Psoas muscle (tissue), 8 donors: Measurements from ENCODE around the gene SLC35F2. TPM values are rescaled to one million over a fixed set of nuclear protein-coding genes. Genes with fewer than 3 reads are reported as not detected.

Source experiments
- ATAC-seq, 4 donors: fragments of 200-7000 bp; cut with Tn5 transposase; one replicate each; pipeline ENCODE4 v1.9.1; 2020; ENCODE audit warnings: moderate library complexity in 3 of 4, mild to moderate bottlenecking in 2 of 4
- DNase-seq, 2 donors: peaks; one replicate each; pipeline ENCODE4 v3.0.0-alpha.2; 2020
- H3K27ac ChIP-seq: fragments of 200-600 bp; one replicate; pipeline ENCODE4 v1.8.0; 2022
- H3K27me3 ChIP-seq, 3 donors: fragments of 200-600 bp in 1 of 3; one replicate each; pipeline versions ENCODE4 v1.6.1 to v1.8.0; 2013 to 2022; ENCODE audit warnings: low read length in 2 of 3, mild to moderate bottlenecking in 2 of 3, moderate library complexity in 1 of 3; ENCODE audit not compliant: insufficient read depth in 3 of 3
- H3K36me3 ChIP-seq, 2 donors: fragments of 200-600 bp in 1 of 2; one replicate each; pipeline versions ENCODE4 v1.6.1 to v1.8.0; 2013 to 2022; ENCODE audit warnings: low read depth in 1 of 2, mild to moderate bottlenecking in 1 of 2, moderate library complexity in 1 of 2; ENCODE audit not compliant: insufficient read depth in 1 of 2
- H3K4me1 ChIP-seq: fragments of 200-600 bp; one replicate; pipeline ENCODE4 v1.8.0; 2022
- H3K4me3 ChIP-seq: fragments of 200-600 bp; one replicate; pipeline ENCODE4 v1.8.0; 2022; ENCODE audit warnings: mild to moderate bottlenecking
- H3K9me3 ChIP-seq: fragments of 200-600 bp; one replicate; pipeline ENCODE4 v1.8.0; 2022
- WGBS, 3 donors: extraction: QIAGEN DNeasy Blood & Tissue Kit; methylation state at CpG; one replicate each; pipeline versions ENCODE4 v1.1.6 to v1.1.7; 2013; 5-methylcytosine and 5-hydroxymethylcytosine counted together
- intact Hi-C, 2 donors: fragments of 100-400 bp; cut with DNase I; formaldehyde crosslinking; loops; one replicate each; pipeline versions ENCODE4 v1.11.0 to v1.14.2; 2022
- polyA plus RNA-seq, 3 donors: library from polyadenylated mRNA; stranded (reverse); fragments of 200-250 nt; gene quantifications; one replicate each; pipeline ENCODE4 v1.2.3, GENCODE V29; 2013
- total RNA-seq, 4 donors: library from RNA; stranded (reverse); fragmentation: NEBNext Ultra II Directional in 2 of 4; extraction: Animal tissue kit (Norgen Biotek cat#: 25700) in 2 of 4; gene quantifications; one replicate each; pipeline versions ENCODE4 v1.2.1 to v1.2.4, GENCODE V29; 2021 to 2023
- TF ChIP-seq, protein P1 (sequence below): fragments of 200-600 bp; IDR thresholded peaks from one replicate; pipeline ENCODE4 v1.8.0; 2022; ENCODE audit warnings: antibody characterized with exemption
- donor health status: healthy with polysubstance abuse.
- donor health status: DM: no; HTN: no; CAD: no; lungs with moderate emphysema.
- donor health status: Bipolar disorder and iron deficiency.
- donor health status: healthy.
- donor health status: DM: yes; HTN: yes; CAD: no.
- donor health status: DM: no; HTN: no; CAD: no.
- donor health status: DM: no; HTN: no; CAD: no.
- donor health status: DM: yes; HTN: yes; CAD: no.

Gene SLC35F2
- total and polyA plus RNA-seq, 7 donors: 0.37 to 1.7 (median 0.70) TPM

DNA sequence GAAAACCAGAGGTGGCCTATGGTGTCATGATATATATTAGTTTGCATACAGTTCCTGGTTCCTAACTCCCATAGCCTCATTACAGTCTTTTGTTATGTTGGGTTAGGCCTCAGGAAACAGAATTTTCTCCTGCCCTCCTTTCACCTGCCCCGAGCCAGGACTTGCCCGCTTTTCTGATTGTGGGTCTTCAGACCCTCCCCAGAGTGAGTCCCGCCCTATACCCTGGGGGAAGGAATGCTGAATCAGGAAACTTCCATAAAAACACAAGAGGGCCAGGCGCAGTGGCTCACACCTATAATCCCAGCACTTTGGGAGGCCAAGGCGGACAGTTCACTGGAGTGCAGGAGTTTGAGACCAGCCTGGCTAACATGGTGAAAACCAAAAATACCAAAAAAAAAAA is 70.9 kb downstream of the SLC35F2 start:
- no peak for DNase-seq
- WGBS, 3 donors: 84 to 93% (median 88%) methylated on average over 5 of the region's 5 CpGs
- intact Hi-C loops: no loop called here

DNA sequence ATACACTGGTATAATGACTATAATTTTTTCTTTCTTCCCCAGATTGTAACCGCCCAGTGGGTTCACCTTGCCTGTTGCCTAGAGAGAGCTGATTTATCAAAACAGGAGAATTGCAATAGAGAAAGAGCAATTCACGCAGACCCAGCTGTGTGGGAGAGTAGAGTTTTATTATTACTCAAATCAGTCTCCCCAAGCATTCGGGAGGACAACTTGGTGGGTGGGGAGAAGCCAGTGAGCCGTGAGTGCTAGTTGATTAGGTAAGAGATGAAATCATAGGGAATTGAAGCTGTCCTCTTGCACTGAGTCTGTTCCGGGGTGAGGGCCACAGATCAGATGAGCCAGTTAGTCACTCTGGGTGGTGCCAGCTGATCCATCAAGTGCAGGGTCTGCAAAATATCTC is 73.2 kb downstream of the SLC35F2 start:
- intact Hi-C loops: no loop called here
- no peak for ATAC-seq
- no peaks in the 10 kb centered on the region for H3K27me3 ChIP-seq
- no peaks in the 10 kb centered on the region for H3K9me3 ChIP-seq
- 69 to 78% (median 69%) methylated on average over 5 of the region's 5 CpGs for WGBS, 3 donors
- TF ChIP-seq, protein P1, sequence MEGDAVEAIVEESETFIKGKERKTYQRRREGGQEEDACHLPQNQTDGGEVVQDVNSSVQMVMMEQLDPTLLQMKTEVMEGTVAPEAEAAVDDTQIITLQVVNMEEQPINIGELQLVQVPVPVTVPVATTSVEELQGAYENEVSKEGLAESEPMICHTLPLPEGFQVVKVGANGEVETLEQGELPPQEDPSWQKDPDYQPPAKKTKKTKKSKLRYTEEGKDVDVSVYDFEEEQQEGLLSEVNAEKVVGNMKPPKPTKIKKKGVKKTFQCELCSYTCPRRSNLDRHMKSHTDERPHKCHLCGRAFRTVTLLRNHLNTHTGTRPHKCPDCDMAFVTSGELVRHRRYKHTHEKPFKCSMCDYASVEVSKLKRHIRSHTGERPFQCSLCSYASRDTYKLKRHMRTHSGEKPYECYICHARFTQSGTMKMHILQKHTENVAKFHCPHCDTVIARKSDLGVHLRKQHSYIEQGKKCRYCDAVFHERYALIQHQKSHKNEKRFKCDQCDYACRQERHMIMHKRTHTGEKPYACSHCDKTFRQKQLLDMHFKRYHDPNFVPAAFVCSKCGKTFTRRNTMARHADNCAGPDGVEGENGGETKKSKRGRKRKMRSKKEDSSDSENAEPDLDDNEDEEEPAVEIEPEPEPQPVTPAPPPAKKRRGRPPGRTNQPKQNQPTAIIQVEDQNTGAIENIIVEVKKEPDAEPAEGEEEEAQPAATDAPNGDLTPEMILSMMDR: no peak
- H3K4me3 ChIP-seq: no peak overlapping the region
- H3K36me3 ChIP-seq: no peaks in the 10 kb centered on the region
- no peaks in the 10 kb centered on the region for H3K4me1 ChIP-seq
- DNase-seq: no peak
- no peak overlapping the region for H3K27ac ChIP-seq

More for the DNA sequence above, 70.9 kb downstream of the SLC35F2 start:
- TF ChIP-seq, protein P1: no peak
- H3K4me3 ChIP-seq: no peak overlapping the region
- no peaks in the 10 kb centered on the region for H3K36me3 ChIP-seq
- H3K27ac ChIP-seq: no peak overlapping the region
- H3K9me3 ChIP-seq: no peaks in the 10 kb centered on the region
- ATAC-seq: no peak
- no peaks in the 10 kb centered on the region for H3K4me1 ChIP-seq
- H3K27me3 ChIP-seq: no peaks in the 10 kb centered on the region

DNA sequence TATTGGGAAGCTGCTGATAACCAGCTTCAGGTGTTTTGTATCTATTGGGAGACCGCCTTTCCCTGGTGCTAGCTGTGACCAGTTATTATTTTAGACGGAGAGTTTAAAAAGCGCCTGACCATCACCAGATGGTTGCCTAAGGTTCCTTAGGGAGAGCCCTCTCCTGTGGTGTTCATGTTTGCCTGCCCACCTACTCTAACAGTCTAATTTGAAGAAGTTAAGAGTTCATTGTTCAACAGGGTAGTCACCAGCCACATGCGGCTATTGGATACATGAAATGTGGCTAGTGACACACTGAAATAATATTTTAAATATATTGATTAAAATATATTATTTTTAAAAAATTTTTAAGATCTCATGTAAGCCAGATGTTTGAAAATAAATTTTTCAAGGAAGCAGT is 75.5 kb downstream of the SLC35F2 start:
- DNase-seq (no peak), ATAC-seq (no peak)
- TF ChIP-seq, protein P1: no peak
- Histone ChIP-seq H3K27me3 (no peaks in the 10 kb centered on the region), H3K4me3 (no peak overlapping the region), H3K4me1 (no peaks in the 10 kb centered on the region), H3K27ac (no peak overlapping the region), H3K36me3 (no peaks in the 10 kb centered on the region), H3K9me3 (no peaks in the 10 kb centered on the region)
- intact Hi-C loops: no loop called here
- WGBS, 3 donors: 94 to 99% (median 98%) methylated on average over 4 of the region's 4 CpGs

DNA sequence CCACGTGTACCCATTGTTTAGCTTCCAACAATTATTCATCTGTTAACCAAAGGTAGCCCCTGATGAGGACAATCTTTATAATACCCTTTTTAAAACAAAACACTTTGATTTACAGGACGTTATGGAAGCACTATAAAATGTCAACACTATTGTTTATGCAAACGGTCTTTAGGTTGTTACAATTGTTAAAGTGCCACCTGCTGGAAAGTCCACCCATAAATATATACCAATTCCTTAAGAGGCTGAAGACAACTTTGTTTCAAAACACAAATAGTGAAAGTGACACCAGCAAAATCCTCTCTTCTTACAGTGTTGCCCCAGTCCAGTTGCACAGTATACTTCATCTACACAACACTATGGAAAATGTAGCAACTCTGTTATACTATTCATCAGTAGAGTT is 77.8 kb downstream of the SLC35F2 start:
- H3K36me3 ChIP-seq: no peaks in the 10 kb centered on the region
- intact Hi-C loops: no loop called here
- WGBS, 3 donors: 30 to 43% (median 38%) methylated on average over 3 of the region's 3 CpGs
- H3K27me3 ChIP-seq: no peaks in the 10 kb centered on the region
- DNase-seq (no peak), ATAC-seq (no peak)
- H3K9me3 ChIP-seq: no peaks in the 10 kb centered on the region
- no peak overlapping the region for H3K4me3 ChIP-seq
- TF ChIP-seq, protein P1: peak; percentile 8
- no peaks in the 10 kb centered on the region for H3K4me1 ChIP-seq
- no peak overlapping the region for H3K27ac ChIP-seq

DNA sequence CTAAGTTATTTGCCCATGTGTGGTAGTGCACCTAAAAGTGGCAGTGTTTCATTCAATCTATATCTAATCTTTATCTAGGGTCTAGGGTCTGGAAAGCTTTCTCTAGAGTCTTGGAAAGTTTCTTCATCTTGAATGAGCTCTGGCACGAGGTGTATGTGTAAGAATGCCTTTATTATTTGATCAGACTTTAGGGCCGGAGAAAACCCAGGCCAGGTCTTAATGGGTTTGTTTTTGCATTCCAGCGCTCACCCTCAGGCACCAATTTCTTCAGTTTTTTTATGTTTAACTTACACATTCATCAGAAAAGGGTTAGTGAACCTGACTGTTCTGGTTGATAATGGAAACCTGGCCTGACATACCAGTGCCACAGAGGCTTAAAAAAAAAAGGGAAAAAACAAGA is 78.5 kb downstream of the SLC35F2 start:
- Histone ChIP-seq H3K4me1 (no peaks in the 10 kb centered on the region), H3K4me3 (no peak overlapping the region), H3K36me3 (no peaks in the 10 kb centered on the region), H3K9me3 (no peaks in the 10 kb centered on the region), H3K27ac (no peak overlapping the region), H3K27me3 (no peaks in the 10 kb centered on the region)
- DNase-seq (no peak), ATAC-seq (no peak)
- intact Hi-C loops: no loop called here
- TF ChIP-seq, protein P1: no peak
- WGBS, 3 donors: 65 to 72% (median 66%) methylated on average over 3 of the region's 3 CpGs
